Liver (tissue), 9 donors: ENCODE data around the gene OBI1. TPM values are rescaled to one million over a fixed set of nuclear protein-coding genes. Genes with fewer than 3 reads are reported as not detected.

ENCODE experiments used
- DNase-seq: peaks from one replicate; pipeline ENCODE4 v3.0.0-alpha.2; 2017; ENCODE audit warnings: low spot score
- H3K27ac ChIP-seq, 2 donors: one replicate each; pipeline ENCODE4 v1.7.0; 2013; ENCODE audit warnings: inconsistent platforms in 2 of 2, low read length in 2 of 2, control low read depth in 1 of 2, low read depth in 1 of 2, mild to moderate bottlenecking in 1 of 2
- H3K27me3 ChIP-seq, 4 donors: one replicate each; pipeline versions ENCODE4 v1.6.1 to v1.7.0; 2013; ENCODE audit warnings: low read length in 3 of 4, inconsistent platforms in 1 of 4, mild to moderate bottlenecking in 1 of 4, moderate library complexity in 1 of 4; ENCODE audit not compliant: control insufficient read depth in 4 of 4, insufficient read depth in 4 of 4
- H3K36me3 ChIP-seq, 4 donors: one replicate each; pipeline versions ENCODE4 v1.6.1 to v1.7.0; 2013; ENCODE audit warnings: low read length in 3 of 4, mild to moderate bottlenecking in 3 of 4, low read depth in 1 of 4, moderate library complexity in 1 of 4; ENCODE audit not compliant: control insufficient read depth in 4 of 4, insufficient read depth in 3 of 4
- H3K4me1 ChIP-seq, 4 donors: one replicate each; pipeline versions ENCODE4 v1.6.1 to v1.7.0; 2013; ENCODE audit warnings: low read length in 3 of 4, mild to moderate bottlenecking in 3 of 4, moderate library complexity in 1 of 4; ENCODE audit not compliant: control insufficient read depth in 4 of 4, insufficient read depth in 4 of 4
- H3K4me3 ChIP-seq, 3 donors: one replicate each; pipeline versions ENCODE4 v1.6.1 to v1.7.0; 2013; ENCODE audit warnings: low read length in 3 of 3, control low read depth in 1 of 3, low read depth in 1 of 3, mild to moderate bottlenecking in 1 of 3
- H3K9ac ChIP-seq, 2 donors: one replicate each; pipeline ENCODE4 v1.7.0; 2013; ENCODE audit warnings: low read length in 2 of 2, mild to moderate bottlenecking in 2 of 2, moderate library complexity in 2 of 2, control low read depth in 1 of 2, low read depth in 1 of 2
- H3K9me3 ChIP-seq, 4 donors: one replicate each; pipeline versions ENCODE4 v1.6.1 to v1.7.0; 2013; ENCODE audit warnings: low read length in 3 of 4; ENCODE audit not compliant: control insufficient read depth in 4 of 4
- EGR1 ChIP-seq, 2 donors: IDR thresholded peaks; 2 replicates each; pipeline ENCODE4 v1.6.1; 2016 to 2018; ENCODE audit warnings: antibody characterized with exemption in 2 of 2, low read depth in 2 of 2
- FOXA1 ChIP-seq: IDR thresholded peaks from 2 replicates; pipeline ENCODE4 v1.6.1; 2016; ENCODE audit warnings: antibody characterized with exemption
- RAD21 ChIP-seq, 2 donors: IDR thresholded peaks; 2 replicates each; pipeline ENCODE4 v1.6.1; 2016; ENCODE audit warnings: antibody characterized with exemption in 2 of 2, mild to moderate bottlenecking in 2 of 2
- RXRA ChIP-seq, 2 donors: IDR thresholded peaks; 2 replicates each; pipeline ENCODE4 v1.6.1; 2017 to 2018; ENCODE audit warnings: antibody characterized with exemption in 2 of 2, mild to moderate bottlenecking in 1 of 2
- SP1 ChIP-seq: IDR thresholded peaks from 2 replicates; pipeline ENCODE4 v1.6.1; 2018; ENCODE audit warnings: antibody characterized with exemption, mild to moderate bottlenecking
- TAF1 ChIP-seq: conservative IDR thresholded peaks from 2 replicates; pipeline ENCODE4 v1.6.1; 2016; ENCODE audit warnings: antibody characterized with exemption, mild to moderate bottlenecking
- YY1 ChIP-seq: IDR thresholded peaks from 2 replicates; pipeline ENCODE4 v1.6.1; 2016; ENCODE audit warnings: antibody characterized with exemption, mild to moderate bottlenecking
- whole genome bisulfite sequencing: extraction: QIAGEN DNeasy Blood & Tissue Kit; methylation state at CpG from one replicate; pipeline ENCODE4 v1.1.7; 2013; 5-methylcytosine and 5-hydroxymethylcytosine counted together
- polyA plus RNA-seq, 2 donors: library from polyadenylated mRNA; stranded (reverse) in 1 of 2; unstranded in 1 of 2; fragments of 200-250 nt in 1 of 2; fragments of >200 nt in 1 of 2; fragmentation: Nextera tagmentation in 1 of 2; extraction: Ambion mirVana in 1 of 2; gene quantifications; one replicate each; pipeline versions ENCODE4 v1.2.1 to v1.2.3, GENCODE V29; 2013 to 2015
- total RNA-seq, 2 donors: library from RNA; depleted of rRNA; stranded (reverse); fragments of >200 nt; gene quantifications; one replicate each; pipeline ENCODE4 v1.2.3, GENCODE V29; 2014
- TF ChIP-seq, protein P1 (sequence below): IDR thresholded peaks from 2 replicates; pipeline ENCODE4 v1.6.1; 2016; ENCODE audit warnings: antibody characterized with exemption, mild to moderate bottlenecking
- TF ChIP-seq, protein P2 (sequence below): IDR thresholded peaks from 2 replicates; pipeline ENCODE4 v1.6.1; 2016; ENCODE audit warnings: antibody characterized with exemption
- donor health status: healthy.
- donor health status: healthy.
- donor health status: healthy.
- donor health status: healthy.
- donor health status: healthy.

OBI1 gene
- total and polyA plus RNA-seq, 4 donors, result 1.7 to 8.9 (median 3.0) TPM

DNA sequence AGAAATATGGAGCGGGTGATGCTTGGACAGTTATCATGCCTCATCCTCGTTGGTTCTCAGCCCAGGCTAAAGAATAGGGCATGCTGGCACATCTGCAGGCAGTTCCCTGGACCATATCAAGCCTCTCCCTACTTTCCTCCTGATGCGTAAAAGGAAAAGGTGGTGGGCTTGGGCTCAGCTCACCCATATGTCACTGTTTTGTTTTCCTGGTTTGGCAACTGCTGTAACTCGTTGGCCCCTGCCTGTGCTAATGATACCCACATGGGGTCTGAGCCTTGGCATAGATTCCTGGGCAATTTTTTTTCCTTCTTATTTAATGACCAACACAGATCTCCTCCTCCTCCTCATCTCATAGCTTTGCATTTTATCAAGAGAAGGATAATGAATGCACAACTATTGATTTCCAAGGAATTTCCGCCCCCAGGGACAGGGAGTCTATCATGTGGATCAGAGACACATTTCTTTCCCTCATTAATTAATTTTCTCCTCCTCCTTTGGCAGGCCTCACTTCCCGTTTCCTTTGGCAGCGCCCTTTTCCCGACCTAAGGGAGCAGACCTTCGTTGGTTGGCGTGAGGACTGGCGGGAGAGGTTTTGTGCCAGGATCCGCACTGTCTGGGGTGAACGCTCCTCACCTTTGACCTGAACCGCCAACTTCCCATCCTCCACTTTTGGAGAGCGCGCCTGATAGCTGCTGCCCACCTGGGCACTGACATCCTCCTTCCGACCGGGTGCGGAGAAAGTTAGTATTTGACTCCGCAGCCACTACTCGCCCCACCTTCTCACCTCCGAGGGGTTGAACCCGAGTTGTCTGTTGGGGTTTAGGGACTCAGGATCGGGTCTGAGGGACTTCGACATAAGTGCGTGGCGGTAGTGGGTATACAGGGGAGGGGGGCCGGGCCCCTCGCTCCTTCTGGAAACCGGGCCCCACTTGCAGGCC lies 52.2 kb downstream of the OBI1 start (continued):
- TF ChIP-seq, protein P1, sequence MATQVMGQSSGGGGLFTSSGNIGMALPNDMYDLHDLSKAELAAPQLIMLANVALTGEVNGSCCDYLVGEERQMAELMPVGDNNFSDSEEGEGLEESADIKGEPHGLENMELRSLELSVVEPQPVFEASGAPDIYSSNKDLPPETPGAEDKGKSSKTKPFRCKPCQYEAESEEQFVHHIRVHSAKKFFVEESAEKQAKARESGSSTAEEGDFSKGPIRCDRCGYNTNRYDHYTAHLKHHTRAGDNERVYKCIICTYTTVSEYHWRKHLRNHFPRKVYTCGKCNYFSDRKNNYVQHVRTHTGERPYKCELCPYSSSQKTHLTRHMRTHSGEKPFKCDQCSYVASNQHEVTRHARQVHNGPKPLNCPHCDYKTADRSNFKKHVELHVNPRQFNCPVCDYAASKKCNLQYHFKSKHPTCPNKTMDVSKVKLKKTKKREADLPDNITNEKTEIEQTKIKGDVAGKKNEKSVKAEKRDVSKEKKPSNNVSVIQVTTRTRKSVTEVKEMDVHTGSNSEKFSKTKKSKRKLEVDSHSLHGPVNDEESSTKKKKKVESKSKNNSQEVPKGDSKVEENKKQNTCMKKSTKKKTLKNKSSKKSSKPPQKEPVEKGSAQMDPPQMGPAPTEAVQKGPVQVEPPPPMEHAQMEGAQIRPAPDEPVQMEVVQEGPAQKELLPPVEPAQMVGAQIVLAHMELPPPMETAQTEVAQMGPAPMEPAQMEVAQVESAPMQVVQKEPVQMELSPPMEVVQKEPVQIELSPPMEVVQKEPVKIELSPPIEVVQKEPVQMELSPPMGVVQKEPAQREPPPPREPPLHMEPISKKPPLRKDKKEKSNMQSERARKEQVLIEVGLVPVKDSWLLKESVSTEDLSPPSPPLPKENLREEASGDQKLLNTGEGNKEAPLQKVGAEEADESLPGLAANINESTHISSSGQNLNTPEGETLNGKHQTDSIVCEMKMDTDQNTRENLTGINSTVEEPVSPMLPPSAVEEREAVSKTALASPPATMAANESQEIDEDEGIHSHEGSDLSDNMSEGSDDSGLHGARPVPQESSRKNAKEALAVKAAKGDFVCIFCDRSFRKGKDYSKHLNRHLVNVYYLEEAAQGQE, result no peak
- no peak for TF ChIP-seq EGR1 (IDR thresholded peaks at IDR 0.05; ENCODE audit: low read depth in 2 of 2)
- TF ChIP-seq, protein P2, sequence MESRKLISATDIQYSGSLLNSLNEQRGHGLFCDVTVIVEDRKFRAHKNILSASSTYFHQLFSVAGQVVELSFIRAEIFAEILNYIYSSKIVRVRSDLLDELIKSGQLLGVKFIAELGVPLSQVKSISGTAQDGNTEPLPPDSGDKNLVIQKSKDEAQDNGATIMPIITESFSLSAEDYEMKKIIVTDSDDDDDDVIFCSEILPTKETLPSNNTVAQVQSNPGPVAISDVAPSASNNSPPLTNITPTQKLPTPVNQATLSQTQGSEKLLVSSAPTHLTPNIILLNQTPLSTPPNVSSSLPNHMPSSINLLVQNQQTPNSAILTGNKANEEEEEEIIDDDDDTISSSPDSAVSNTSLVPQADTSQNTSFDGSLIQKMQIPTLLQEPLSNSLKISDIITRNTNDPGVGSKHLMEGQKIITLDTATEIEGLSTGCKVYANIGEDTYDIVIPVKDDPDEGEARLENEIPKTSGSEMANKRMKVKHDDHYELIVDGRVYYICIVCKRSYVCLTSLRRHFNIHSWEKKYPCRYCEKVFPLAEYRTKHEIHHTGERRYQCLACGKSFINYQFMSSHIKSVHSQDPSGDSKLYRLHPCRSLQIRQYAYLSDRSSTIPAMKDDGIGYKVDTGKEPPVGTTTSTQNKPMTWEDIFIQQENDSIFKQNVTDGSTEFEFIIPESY, result no peak
- no peak for TF ChIP-seq TAF1
- no peak for TF ChIP-seq FOXA1

DNA sequence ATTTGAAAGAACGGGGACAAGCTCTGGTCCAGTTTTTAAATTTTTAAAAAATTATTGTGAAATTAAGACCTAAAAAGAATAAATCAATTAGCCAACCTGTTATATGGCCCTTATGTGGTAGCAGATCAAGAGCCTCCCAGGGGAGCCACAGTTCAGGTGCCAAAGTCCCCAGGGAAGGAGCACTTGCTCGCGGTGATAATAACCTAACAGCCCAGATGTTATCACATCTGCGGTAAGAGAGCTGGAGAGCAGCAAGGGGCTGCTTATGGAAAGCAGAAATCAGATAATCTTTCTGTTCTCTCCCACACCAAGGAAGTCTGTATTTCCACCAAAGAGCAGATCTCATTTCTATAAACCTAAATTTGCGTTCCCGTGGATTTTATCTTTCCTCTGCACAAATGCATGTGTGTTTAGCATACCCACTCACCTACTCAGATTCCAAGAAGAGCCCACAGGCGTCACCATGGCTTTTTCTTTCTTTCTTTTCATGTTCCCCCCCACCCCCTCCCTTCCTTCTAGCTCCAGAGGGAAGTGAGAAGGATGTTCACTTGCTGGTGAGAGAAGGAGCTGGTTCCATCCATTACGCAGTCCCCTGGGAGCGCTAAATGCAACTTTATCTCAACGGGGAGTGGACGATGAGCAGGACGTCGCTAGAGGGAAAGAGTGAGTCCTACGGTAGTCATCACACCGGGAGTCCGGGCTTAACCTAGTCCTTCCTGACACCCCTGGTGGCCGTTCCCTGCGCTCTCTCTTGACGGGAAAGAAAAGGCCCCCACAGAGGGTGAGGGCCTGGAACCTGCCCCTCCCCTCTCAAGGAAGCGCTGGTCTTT lies 54.0 kb downstream of the OBI1 start:
- H3K36me3 ChIP-seq, result no peaks in the 10 kb centered on the region
- DNase-seq, result no peak
- 6% methylated on average over 20 of the region's 20 CpGs for WGBS
- no peak overlapping the region for H3K9ac ChIP-seq
- peaks cover 0 to 5% (median 0%) of the 10 kb centered on the region in 4 donors for H3K9me3 ChIP-seq
- TF ChIP-seq SP1, result no peak
- no peak for TF ChIP-seq RXRA (IDR thresholded peaks at IDR 0.05)
- TF ChIP-seq YY1, result no peak
- TF ChIP-seq FOXA1, result no peak
- TF ChIP-seq, protein P1, result no peak
- TF ChIP-seq RAD21 (IDR thresholded peaks at IDR 0.05), result no peak
- TF ChIP-seq, protein P2, result no peak
- no peak overlapping the region for H3K4me3 ChIP-seq
- H3K27me3 ChIP-seq, result peaks cover 6 to 24% (median 16%) of the 10 kb centered on the region in 4 donors
- no peak overlapping the region for H3K27ac ChIP-seq
- H3K4me1 ChIP-seq, result peaks cover 22 to 49% (median 33%) of the 10 kb centered on the region in 4 donors
